GM19468 (cell line): Measurements from ENCODE around the gene SUN2.

Experiments
- ATAC-seq: cut with Tn5 transposase; IDR thresholded peaks from one replicate; pipeline ENCODE4 v1.9.1; 2021; ENCODE audit warnings: mild to moderate bottlenecking, moderate library complexity, moderate number of reproducible peaks; ENCODE audit not compliant: unreplicated experiment; ENCODE audit errors: extremely low read depth

Gene SUN2

DNA sequence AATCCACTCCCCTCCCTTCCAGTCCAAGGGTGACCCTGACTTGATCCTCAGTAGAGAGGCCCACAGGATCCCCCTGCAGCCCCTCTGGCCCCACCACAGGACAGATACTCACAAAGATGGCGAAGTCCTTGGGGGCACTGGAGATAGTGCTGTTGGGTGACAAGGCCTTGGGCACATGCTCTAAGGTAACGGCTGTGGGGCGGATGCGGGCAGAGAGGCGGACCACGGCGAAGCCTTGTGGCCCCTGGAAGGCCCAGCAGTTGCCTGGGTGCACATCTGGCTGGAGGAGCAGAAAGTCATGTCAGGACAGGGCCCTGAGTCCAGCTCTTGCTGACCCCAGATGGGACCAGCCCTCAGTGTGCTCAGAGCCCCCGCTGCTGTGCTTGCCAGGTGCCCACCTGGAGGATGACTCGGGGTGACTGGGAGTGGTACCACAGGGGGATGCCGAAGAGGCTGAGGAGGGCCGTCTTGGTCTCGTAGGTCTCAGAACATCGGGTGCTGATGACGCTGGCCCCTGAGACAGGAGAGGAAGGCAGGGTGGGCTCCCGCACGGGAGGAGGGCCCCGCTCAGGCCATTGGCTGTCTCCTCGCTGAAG lies 17.2 kb downstream of the SUN2 start:
- no peak for ATAC-seq

DNA sequence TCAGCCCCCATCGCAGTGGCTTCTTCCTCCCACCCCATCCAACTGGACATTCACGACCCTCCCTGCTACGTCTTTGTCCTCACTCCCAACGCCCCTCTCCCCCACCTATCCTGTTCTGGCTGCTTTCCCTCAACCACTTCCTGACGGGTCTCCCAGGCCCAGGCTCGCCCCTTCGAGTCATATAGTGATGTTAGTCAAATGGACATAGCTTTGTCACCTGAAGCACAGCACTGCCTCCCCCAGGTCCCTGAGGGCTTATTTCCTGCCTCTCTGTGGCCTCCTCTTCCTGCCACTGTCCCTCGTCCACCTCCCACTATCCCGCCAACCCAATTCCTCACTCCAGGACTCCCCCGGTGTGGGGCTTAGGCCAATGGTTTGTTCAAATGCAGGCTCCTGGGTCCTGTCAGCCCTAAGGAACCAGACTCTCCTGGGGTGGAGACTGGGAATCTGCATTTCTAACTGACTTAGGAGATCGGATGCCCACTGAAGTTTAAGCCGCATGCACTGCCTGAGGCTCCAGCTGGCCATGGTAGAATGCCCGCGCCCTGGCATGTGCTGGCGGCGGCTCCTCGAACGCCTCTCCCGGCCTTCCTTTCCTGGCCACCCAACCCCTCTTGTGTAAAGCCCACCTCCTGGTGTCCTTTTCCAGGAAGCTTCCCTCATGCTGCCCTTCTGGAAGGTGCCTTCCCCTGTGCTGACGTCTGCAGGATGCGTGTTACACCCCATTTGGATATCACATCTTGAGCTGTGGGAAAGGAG lies 18.3 kb downstream of the SUN2 start:
- no peak for ATAC-seq

DNA sequence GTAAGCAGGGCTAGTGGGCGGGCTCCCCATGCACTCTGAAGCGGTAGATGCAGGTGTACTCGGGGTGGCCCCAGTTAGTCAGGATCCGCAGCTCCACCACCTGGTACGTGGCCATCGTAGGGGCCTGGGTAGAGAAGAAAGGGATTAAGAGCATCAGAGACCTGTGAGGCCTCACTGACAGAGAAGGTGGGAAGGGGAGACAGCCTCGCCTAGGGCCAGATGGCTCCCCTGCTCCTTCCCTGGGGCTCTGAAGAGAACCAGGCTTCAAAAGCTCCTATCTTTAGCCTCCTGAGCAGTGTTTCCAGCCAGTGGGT lies 19.6 kb downstream of the SUN2 start:
- ATAC-seq, result no peak

DNA sequence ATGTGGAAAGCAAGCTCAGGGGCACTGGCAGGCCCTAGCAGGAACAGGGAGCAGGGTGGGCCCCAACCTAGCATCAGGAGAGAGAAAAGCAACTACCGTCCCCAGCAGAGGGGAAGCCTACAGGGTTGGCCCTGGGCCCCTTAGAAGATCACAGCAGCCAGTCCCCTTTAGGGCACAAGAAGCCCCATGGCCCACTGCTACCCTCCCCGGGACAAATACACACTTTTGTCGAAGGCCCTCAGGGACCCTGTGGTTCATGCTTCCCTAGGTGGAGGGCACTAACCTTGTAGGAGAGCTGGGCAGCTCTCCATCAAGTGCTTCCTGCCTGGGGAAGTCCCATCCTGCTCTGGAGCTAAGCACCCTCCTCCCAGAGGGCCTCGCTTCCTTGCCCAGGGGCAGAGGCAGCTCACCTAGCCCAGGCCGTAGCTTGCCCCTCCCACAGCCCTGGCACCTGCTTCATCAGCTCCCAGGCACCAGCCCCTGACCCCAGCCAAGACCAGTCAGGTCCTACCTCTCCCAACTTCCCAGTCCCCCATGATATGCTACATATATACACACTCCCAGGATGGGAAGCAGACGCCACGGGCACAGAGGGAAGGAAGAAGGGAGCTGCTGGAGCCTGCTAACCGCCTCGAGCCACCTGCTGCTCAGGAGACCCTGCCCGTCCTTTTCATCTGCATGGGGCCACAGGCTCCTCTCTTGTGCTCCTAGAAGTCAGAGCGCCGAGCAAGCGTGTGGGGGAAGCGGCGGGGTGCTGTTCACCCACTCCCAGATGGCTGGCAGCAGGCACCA lies 20.1 kb downstream of the SUN2 start:
- no peak for ATAC-seq

DNA sequence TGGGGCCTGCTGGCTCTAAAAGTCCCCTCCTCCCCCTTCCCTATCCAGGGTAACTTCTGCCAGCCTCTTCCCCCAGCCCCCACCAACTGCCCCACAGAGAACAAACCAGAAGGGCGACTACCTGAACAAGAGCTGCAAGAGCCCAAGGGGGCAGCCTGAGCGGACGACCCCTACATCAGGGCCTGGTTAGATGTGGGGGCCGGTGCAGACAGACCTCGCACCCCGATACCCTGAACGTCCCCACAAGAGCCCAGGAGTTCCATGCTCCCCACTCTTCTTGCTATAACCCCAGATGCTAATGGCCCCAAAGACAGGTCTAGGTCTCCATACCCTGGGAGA lies 20.7 kb downstream of the SUN2 start:
- no peak for ATAC-seq

DNA sequence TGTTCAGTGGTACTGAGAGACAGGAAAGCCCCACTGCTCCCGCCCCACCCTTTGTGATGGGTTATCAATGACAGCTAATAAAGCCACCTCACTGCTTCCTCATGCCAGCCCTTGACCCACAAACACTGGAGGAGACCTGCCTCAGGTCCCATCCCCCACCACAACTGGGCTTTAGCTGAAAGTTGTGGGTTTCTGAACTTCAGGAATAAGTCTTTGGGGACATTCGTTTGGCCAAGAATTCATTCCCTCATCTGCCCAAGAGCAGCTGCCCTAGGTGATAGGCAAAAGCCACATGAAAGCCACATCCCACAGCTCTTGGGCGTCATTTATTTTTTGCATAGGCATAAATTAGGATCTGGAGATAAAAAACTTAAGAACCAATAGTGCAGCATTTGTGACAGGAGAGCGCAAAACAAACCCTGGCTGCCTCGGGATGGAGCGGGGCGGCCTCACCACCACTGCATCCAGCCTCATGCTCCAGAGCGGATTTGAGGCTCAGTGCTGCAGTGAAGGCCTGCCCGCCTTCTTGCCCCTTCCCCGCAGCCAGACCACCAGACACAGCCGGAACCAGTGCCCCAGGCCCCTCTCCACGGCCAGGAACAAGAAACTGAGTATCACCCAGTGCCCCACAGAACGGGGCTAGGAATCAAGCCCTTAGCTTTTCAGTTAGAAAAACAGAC lies 21.2 kb downstream of the SUN2 start:
- no peak for ATAC-seq

DNA sequence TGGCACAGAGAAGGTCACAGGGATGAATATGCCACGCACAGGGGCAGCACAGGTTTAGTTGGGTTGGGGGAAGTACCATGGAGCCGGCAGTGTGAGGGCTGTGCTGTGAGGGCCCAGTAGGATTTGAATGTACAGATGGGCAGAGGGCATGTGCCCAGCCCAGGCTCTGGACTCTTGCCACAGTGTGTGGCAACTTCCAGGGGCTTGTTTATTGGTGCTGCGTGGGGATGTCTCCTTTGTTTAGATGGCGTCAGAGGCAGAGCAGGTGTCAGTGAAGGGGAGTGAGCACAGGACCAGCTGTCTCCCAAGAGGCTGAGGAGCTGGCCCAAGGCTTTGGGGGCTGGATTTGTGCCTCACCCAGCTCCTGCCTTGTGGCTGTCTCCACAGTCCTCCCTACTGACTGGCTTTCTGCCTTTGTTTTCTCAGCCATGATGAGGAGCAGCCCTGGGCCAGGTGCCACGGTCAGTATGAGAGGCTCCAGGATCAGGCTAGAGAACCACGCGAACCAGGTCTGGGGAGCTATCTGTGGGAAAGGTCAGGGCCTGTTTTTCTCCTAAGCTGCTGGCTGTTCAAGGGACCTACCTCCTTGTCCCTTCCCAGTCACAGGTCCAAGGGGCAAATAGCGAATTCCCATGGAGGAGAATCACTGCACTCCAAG lies 21.9 kb downstream of the SUN2 start:
- ATAC-seq, result no peak

DNA sequence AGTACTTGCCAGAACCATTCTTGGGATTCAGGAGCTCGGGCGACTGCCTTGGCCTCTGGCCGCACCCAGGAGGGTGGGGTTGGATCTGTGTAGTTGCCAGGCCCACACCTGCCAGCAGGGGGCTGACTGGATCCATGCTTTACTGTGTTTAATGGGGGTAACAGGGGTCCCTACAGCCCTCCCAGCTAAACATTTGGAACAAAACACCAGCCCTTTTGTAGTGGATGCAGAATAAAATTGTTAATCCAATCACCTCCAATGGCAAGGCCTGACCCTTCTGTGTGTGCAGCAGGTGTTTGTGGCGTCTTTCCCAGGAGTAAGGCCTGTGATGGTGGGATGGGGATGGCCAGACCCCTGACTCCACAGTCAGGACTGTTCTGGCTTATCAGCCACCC lies 22.5 kb downstream of the SUN2 start:
- ATAC-seq, result no peak

DNA sequence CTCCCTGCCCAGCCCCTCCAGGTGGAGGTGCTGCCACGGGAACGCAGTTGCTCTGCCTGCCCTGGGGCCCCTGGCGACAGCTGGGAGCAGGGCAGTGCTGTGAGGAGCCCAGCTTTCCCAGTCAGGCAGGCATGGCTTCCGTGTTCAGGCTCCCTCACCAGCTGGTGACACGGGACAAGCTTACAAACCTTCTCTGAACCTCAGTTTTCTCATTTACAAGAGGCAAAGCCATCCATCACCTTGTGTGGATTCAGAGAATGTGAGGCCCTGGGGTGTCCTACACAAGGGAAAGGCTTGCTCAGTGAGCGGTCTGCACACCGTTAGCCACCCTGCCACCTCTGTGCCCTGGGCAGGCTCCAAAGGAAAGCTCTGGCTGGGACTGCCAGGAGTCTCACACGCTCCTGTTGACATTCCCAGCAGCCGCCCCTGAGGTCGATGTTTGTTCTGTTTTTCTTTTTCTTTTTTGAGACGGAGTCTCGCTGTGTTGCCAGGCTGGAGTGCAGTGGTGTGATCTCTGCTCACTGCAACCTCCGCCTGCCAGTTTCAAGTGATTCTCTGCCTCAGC lies 23.5 kb downstream of the SUN2 start:
- ATAC-seq, result no peak

DNA sequence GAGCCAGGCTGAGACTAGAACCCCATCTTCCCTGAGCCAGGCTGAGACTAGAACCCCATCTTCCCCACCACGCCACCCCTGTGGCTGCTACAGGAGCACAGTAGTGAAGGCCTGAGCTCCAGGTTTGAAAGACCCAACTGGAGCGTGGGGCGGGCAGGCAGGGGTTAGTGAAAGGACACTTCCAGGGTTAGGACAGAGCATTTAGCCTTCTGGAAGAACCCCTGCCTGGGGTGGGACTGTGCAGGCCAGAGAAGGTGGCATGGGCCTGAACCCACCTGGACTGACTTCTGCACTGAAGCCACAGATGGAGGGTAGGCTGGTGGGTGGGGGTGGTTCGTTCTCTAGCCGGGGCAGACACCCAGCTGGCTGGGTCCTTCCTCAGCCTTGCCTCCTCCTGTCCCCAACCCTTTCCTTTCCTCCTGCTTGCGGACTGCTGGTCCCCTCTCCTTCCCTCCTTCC lies 24.1 kb downstream of the SUN2 start:
- no peak for ATAC-seq

DNA sequence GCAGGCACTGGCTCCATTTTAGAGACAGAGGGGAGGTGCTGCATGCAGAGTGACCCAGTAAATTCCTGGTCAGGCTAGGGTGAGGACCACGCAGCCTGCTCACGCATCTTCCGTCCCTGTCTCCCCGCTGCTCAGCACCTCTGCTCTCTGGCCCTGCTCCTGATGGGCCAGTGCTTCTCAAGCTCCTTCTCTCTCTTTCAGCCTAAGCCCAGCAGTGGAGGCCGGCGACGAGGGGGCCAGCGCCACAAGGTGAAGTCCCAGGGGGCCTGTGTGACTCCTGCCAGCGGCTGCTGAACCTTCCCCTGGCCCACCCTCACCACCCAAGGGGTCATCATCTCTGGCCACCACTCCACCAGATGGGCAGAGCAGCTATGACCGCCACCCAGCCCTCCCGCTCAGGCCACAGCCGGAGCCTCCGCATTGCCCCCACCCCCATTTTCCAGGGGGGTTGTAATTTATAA lies 25.4 kb downstream of the SUN2 start:
- no peak for ATAC-seq

DNA sequence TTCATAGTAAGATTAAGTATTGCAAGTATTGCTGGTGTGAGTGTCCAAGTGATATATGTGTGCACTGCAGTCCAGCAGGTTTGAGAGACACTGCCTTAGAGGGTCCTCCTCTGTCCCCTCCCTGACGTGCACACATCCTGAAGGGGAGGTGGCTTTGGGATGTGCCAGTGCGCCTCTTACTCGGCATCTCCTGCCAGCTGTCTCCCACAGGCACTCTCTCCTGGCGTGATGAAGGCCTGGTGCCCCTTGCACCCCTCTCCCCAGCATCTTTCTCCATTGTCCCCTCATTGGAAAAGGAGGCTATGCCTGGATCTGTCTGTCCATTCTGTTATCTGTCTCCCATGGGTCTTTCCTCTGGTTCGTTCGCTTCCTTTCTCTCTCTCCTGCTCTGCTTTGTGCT lies 25.9 kb downstream of the SUN2 start:
- ATAC-seq, result no peak

DNA sequence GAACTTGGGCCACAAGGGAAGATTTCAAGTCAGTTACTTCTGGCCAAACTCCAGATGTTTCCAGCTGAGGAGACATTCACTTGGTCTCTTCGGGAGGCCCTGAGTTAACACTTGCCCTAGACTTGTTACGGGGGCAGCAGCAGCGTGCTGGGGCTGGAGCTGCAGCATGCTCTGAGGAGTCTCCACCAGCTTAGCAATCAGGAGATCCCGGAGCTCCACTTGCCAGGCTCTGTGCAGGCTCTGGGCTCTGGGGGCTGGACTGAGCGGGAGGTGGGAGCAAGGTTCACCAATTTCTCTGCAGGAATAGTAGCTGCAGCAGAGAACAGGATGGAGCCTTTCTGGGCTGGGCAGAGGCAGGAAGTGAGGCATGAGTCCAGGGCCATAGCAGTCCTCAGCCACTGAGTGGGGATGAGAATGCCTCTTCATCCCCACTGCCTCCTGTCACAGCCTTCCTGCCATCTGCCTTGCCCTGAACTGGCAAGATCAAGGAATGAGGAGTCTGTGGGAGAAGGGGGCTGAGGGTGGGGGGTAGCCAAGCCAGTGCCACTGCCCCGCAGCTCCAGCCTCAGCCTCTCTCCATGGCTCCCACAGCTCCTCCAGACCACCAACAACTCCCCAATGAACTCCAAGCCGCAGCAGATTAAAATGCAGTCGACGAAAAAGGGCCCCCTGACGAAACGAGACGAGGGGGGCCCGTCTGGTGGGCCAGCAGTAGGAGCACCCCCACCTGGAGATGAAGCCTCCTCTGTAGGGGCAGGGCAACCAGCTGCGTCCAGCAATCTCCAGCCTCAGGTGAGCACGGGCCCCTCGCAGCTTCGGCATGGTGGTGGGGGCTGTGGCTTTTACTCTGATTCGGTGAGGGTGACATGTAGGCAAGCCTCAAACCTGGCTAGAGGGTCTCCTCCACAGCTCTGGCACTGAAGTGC lies 26.7 kb downstream of the SUN2 start:
- no peak for ATAC-seq

DNA sequence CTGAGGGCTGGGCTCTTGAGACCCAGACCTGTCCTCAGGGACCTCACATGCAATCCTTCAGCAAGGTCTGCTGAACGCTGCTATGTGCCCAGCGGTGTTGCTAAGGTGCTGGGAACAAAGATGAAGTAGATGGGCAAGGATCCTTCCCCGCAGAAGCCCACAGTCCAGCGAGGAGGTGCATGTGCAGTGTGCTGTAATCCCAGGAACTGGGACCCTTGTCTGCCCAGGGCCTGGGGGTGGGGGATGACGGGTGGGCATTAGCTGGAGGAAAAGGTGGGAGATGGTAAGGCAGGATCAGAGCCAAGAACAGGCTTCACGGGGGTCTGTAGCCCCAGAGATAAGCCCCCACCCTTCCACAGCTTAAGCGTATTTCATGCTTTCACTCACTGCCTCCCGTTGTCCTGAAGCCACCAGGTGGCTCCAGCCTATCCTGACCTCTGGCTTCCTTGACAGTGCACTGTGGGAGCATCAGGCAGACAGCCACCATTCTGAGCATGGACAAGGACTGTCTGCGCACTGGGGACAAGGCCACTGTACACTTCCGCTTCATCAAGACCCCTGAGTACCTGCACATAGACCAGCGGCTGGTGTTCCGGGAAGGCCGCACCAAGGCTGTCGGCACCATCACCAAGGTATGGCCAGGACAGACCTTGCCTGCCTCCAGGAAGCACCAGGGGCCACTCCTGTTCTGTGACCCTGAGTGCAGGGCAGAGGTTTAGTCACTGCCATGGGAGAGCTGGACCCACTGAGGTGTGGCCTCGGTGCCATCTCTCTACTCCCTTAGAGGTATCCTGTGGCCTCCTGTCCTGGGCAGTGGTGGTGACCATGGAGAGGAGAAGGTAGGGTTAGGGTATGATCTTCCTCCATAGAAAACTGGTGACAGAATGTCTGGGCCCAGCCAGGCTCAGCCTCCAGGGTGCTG lies 28.0 kb downstream of the SUN2 start:
- ATAC-seq, result no peak

DNA sequence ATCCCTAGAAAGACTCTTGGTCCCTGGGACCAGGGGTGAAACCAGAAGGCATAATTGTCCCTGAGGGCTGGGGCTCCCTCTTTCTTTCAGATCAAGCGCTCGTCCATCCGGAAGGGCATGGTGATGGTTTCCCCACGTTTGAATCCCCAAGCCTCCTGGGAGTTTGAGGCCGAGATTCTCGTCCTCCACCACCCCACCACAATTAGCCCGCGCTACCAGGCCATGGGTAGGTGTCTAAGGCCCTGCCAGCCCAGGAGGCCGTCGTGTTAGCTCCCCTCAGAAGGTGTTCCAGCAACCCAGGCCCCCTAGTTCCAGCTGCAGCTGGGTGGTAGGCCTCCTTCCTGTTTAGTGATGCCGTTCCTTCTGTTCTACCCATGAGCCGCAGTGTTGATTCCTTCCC lies 28.7 kb downstream of the SUN2 start:
- ATAC-seq, result no peak

DNA sequence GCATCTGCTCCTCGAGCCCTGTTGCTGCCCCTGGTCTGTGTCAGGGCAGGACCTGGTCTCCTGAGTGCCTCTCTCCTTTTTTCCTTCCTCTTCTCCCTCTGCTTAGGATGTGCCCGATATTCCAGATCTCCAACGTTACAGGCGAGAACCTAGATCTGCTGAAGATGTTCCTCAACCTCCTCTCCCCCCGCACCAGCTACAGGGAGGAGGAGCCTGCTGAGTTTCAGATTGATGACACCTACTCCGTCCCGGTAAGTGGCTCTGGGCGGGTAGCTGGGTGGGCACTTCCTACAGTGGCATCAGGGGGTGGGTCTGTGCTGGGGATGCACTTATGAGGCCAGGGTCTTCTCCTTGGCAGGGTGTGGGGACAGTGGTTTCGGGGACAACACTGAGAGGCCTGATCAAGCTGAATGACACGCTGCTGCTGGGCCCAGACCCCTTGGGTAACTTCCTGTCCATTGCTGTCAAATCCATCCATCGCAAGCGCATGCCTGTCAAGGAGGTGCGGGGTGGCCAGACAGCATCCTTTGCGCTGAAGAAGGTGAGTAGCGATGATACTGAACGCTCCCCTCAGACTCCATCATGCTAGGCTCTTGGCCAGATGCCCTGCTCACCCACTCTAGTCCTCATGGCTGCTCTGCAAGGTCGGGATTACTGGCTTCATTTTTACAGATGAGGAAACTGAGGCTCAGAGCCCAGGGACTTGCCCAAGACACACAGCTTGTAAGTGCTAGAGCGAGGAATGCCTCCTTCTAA lies 29.7 kb downstream of the SUN2 start:
- no peak for ATAC-seq

DNA sequence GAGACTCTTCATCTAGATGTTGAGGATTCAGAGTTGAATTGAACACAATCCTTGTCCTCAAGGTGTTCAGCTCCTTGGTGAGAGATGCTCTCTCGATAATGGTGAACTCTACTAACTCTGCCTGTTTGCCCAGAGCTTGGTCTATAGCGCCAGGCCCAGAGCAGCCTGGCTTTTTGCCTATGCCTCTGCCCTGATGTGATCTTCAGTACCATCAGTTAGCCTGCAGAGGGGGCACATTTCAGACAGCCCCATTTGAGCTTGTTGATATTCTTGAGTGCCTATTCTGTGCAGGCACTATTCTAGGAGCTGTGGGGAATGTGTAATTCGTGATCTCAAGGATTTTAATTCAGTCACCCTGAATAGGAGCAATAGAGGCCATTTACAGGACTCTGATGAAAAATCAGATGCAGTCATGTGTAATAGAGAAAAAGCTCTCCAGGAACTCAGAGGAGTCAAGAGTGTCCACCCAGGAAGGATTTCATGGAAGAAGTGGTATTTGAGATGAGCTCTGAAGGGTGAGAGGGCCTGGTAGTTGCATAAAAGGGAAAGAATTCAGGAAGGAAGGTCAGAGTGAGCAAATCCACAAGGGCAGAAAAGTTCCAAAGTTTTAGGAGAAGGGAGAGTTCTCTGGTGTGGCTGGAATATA lies 30.7 kb downstream of the SUN2 start:
- no peak for ATAC-seq
